NCI-H2227 treated with DMSO at 0.1 percent for 48 hours (cell line): Measurements from ENCODE around the gene CHRNB4.
A peak's percentile ranks its signal among the peaks of the same experiment; 100 is the strongest.

Experiments used
- DNase-seq: peaks from one replicate; lab custom pipeline; 2025; lab: John Stamatoyannopoulos, UW

CHRNB4 gene

DNA sequence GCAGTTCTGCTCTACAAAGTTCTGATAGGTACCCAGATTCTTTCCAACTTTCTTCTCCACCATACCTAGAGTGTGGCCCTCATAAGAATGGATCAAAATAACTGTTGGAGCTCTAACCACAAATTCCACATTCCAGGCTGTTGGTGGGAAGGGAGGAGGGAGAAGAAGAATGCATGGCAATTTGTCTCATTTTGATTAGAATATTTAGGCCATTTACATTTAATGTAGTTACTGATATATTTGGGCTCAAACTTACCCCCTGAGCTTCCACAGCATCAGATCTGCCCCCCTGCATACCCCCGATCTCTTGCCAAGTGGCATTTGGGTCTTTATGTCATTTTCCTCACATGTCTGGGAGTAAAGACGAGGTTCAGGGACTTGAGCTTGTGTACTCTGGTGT lies 7.7 kb downstream of the CHRNB4 start:
- no peak for DNase-seq

DNA sequence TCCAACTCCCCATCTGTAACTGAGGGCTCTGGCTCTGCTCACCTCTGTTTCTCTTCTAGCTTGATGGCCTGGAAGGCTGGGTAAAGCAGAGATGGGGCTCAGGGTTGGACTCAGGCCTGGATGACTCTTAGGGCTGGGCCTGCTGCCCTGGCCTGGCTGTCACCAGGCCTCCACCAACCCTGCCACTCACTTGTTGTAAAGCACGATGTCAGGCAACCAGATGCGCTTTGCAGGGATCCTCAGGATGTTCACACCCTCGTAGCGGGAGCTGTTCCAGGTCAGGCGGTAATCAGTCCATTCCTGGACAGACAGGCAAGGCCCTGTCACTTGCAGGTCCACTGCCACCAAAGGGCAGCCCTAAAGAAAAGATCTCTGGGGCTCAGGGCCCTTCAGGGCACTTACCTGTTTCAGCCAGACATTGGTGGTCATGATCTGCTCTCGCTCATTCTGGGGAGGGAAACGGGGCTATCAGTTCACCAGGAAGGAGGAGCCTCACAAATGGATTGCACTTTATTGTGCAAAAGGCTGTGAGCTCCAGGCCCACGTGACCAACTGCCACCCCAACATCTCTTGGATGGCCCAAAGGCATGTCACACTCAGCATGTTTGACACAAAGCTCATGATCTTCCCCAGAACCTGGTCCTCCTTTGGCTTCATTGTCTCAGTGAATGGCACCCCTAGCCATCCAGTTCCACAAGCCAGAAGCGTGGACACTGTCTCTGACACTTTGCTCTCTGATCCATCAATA lies 9.9 kb downstream of the CHRNB4 start:
- DNase-seq = no peak

DNA sequence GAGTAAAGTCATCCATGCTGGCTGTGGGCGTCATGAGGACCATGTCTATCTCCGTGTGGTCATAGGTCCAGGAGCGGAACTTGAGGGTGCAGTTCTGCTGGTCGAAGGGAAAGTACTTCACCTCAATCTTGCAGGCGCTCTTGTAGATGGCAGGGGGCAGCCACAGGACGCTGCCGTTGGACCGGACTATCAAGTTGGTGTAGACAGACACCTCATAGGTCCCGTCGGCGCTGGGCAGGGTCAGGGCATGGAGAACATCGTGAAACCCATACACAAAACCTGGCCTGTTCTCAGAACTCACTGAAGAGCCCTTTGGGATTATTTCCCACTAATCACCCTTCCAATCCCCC lies 11.3 kb downstream of the CHRNB4 start:
- no peak for DNase-seq

DNA sequence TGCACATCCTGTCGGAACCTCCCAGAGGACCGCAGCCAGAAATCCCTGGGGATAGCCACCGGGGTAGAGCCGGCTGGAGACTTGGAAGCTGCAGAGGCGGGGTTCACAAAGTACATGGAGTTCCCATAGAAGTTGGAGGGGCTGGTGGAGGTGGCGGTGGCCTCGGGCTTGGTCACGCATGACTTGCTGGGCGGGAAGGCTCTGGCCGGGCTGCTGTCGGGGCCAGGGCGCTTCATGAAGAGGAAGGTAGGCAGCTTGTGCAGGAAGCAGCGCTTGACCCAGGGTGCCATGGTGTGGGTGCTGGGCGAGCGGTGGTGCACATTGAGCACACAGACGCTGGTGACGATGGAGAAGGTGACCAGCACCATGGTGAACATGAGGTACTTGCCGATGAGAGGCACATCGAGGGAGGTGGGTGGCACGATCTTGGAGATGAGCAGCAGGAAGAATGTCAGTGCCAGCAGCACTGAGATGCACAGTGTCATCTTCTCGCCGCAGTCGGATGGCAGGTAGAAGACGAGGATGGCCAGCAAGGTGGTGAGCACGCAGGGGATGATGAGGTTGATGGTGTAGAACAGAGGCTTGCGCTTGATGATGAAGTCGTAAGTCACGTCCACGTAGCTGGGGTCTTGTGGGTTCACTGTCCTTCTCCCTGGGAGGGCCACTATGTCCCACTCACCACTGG lies 11.8 kb downstream of the CHRNB4 start:
- DNase-seq = no peak

DNA sequence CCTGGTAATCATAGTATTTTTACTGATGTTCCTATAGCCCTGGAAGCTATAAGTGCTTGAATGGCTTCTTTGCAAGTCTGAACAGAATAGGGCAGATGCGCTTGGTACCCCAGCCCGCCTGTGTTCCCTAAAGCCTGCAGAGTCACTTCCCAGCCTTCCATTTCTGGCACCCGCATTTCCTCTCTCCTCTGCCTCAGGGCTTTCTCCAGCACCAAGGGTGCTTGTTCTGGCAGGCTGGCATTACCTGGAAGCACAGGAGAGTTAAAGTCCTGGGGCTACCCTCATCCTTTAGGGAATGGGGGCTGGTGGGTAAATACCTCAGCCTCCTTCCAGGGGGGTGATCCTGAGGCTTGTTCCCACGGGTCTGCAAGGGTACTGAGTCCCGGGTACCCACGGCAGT lies 12.8 kb downstream of the CHRNB4 start:
- no peak for DNase-seq

DNA sequence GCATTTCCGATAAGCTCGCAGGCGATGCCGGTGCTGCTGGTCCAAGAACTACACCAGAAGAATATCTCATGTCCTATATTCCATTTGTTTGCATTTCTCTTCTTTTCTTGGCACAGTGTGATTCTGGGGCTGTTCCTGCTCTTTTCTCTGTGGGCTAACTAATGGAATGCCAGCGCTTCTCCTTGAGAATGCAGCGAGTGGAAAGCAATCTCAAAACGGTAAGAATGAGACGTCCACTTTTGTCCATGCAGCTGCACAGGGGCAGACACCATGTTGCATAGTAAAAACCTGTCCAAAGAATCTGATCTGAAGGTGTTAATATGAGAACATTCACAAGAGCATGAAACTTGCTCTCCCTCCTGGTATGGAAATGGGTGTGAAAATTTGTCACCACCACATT lies 13.7 kb downstream of the CHRNB4 start:
- DNase-seq = no peak

DNA sequence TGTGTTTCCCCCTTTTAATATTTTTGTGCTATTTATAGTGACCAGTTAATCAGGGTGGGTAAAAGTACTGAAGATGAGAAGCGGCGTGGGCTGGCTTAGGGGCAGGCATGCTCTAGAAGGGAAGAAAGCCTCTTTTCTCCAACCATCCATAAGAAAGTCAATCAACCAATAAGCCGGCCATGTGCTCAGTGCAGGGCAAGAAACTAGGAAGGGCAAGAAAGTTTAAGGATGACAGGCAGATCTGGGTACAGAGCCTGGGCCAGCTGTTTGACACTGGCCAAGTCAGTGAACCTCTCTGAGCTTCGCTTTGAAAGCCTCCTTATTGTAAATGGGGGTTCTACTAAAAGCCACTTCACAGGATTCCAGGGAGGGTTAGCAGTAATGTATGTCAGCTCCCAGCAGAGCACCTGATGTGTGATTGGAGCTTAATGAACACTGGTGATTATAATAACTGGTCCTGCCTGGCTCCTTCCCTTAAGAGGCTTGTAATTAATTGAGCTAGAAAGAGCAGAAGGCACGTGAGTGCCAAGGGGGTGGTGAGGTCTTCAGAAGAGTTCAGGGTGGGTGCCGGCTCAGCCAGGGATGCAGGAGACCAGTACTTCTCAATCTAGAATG lies 14.5 kb downstream of the CHRNB4 start:
- DNase-seq = no peak

DNA sequence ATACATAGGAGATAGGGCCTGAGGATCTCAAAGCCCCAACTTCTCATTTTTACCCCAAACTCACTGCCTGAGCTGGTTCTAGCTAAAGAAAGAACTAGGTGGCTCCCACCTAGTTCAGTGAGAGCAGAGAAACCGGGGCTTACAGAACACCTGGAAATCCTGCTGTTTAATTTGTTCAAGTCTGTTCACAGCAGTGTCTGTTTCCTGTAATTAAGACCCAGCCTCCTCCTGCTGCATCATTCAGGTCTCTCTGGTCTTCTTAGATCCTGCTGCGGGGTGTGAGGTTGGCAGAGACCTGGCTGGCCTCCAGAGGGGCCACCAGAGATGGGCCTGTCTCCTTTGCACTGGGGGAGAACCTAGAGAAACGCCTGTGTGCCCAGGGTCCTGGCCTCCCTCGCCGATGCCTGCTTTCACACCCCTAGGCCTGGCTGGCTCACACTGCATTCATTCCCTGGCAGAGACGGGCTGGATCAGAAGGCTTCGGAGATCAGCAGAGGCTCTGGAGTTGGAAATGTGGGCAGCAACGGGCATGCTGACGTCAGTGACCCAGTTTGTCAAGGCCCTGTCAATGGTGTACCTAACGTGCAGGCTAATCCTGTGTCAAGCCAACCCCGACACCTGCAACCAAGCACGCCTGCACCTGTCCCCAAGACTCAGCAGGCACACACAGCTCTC lies 15.3 kb downstream of the CHRNB4 start:
- no peak for DNase-seq

DNA sequence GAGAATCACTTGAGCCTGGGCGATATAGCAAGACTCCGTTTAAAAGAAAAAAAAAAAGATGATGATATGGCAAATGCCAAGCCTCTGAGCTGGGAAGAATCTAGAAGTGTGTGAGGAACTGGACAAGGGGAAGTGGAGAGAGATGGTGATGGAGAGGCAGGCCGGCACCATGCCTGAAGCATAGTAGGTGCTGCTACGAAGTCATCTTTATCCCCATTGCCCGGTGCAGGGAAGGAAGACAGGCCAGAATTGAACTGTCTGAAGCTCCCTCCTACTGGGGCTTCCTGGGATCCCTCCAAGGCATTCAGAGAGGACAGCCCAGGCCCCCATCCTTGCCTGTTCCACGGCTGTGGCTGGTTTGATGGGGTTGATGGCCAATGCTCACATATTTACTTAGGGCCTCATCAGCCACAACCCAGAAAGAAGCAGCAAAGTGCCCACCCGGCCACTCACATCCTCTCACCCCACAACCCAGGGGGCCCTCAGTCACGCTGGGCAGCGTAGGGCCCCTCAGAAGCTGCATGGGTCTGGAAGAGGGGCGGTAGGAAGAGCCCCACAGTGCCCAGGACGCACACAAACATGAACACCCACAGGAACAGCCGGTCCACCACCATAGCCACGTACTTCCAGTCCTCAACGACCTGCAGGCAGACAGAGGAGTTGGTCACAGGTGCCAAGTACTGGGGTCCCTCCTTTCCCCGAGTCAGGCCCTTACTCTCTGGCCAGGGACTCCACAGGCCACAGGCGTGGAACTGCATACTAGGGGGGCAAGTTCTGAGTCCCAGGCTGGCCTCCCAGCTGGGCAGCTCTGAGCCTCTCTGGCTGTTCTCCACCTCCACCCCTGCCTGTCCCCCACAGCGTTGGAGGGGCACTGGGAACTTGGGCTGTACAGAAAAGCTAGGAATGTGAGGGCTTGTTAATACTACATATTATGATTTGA lies 16.1 kb downstream of the CHRNB4 start:
- DNase-seq = no peak

DNA sequence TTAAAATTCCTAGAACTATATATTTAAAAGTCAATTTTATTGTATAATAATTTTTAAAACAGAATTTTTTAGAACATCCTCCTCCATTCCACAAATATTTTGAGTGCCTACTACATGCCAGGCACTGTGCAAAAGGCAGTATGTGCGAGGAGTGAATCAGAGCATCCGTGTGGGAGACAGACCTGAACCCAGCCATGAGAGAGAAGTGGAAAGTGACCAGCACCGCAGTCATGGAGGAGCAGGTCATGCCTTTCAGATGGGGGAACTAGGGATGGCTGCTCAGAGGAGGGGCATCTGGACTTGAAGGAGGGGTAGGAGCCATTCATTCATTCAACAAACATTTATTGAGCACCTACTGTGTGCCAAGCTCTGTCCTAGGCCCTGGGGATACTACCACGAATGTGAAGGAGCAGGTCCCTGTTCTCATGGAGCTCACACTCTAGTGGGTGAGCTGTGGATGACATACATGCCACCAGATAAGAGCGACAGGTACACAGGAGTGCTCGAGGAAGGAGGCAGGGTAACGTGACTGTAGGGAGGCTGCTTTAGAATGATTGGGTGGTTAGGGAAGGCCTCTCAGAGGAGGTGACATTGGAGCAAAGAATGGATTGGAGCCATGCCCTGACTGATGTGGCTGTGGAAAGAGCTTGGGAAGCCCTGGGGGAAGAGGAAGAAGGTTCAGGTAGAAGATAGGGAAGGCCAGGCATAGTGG lies 17.1 kb downstream of the CHRNB4 start:
- DNase-seq = no peak

DNA sequence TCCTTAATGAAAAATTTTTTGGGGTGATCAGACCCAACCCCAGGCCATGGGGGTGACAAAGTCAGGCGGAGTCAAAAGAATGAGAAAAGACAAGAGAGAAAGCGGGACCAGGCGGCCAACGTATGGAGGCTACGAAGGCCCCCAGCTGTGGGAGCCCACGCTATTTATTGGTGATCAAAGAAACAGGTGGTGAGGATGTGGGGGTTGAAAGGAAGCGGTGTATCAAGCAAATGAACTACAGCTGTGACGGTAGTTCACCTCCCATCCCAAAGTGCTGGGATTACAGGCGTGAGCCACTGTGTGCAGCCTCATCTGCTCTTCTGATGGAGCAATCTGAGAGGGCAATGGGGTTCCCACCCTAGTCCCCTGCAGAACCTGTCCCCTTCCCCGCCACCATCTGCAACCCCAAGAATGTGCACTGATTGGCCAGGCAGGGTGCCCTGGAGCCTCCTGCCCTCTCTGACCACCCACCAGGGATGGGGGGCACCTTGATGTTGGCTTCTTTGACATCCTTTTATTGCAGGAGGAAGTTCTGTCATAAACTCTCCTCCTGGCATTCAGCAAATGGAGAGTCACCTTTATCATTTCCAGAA lies 19.1 kb downstream of the CHRNB4 start:
- DNase-seq = no peak

DNA sequence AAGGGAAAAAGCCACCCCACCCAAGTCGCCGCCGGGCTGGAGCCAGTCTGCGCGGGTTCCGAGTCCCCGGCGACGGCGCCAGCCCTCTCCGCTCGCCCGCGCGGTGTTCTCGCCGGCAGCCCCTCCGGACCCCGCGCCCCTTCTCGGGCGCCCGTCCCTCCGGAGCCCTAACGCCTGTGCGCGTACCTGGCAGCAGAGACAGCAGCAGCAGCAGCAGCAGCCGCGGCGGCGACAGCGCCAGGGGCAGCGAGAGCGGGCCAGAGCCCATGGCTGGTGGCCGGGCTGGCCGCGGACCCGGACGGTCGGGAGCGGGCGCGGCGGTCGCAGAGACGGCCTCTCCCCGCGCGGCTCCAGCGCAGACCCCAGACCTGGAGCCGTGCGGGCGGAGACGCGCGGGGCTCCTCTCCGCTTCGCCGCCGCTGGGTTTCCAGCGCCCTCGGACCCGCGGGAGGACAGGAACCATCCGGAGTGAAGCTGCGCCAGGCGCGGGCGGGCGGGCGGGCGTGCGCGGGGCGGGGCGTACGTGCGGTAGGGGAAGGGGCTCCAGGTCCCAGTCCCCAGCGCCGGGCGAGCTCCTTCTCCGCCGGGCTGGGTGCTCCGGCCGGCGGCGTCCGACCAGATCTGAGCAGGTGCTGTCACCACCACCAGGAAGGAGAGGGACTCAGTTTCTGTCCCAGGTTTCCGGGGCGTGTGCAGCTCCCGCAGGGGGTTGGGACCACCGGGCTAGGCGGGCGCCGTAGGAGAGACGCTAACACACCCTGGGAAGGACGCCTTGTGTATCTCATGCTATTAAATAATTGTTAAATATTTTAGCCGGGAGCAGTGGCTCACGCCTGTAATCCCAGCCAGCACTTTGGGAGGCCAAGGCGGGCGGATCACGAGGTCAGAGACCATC lies 20.2 kb downstream of the CHRNB4 start, which contains the start of gene CHRNA3:
Gene CHRNA3 (minus strand): TSS at position 470 of the 895 bp plus-strand sequence. CDS start 202 bp downstream, at position 268.
- no peak for DNase-seq

DNA sequence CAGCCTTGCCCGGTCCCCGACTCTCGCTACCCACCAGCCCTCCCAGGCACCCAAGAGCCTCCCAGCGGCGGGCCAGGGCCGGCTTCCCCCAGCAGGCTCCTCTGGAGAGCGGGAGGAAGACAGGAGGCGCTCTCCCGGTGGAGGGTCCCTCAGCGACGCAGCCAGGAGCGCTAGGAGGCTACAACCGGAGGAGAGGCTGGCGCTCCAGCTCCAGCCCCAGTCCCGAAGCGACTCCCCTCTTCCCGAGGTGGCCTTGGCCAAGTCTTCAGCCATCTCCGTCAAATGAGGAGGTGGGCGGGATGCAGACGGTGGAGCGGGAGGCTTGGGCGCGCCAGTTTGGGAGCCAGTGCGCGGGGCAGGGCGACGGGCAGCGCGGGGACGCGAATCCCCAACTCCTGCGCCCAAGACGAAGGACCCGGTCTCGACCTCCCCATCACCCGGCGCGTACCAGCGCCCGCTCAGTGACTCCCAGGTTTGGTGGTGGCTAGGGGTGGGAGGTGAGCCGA lies 20.9 kb downstream of the CHRNB4 start:
- DNase-seq = no peak

DNA sequence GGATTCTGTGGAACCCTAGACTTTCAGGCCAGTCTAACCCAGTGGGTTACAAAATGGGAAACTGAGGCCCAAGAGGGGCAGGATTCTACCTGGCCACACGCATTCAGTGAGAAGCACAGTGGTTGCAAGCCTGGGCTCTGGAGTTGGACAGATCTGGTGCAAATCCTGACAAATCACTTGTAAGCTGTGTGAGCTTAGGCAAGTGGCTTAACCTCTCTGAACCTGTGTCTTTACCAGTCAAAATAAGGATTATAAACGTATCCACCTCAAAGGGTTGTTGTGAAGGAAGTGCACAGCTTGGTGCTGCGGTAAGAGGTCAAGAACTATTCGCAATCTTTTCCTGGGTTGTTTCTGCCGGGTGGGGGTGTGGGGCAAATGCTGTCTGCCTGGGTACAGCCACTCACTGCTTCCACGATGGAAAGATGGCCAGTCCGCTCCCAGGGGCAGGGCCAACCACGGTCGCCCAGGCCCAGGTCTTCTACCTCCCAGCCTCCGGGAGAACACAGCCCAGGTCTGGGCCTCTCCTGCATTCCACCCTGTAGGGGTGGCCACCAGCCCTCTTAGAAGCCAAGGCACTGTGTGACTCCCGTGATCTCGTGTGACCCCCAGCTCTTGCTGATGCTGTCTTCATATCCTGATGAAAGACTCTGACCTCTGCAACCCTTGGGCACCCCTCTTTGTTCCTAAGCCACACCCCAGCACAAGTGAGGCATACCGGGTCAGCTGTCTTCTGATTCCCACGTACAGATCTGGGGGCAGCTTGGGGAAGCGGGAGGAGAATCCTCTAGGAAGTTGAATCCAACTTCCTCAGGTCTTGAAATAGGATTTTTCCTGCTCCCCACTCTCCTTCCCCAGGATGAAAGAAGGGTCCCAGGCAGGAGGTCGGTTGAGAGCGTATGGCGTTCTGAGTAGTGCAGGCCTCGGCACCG lies 21.7 kb downstream of the CHRNB4 start:
- no peak for DNase-seq

DNA sequence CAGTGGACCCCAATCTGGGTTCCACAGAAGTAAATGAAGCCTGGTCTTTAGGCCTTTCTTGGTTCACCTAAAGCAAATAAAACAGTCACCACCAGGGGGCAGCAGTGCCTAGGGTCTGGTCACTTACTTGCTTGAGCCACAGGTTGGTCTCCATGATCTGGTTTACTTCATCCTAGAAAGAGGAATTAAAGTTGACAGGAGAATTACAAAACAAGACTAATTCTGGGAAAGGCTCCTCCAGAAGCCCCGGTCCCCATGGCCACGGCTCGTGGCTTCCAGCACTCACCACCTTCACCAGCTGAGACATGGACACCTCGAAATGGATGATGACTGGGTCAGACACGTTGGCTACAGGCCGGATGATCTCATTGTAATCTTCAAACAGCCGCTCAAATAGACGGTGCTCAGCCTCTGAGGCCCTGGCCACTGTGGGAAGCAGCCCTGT lies 22.5 kb downstream of the CHRNB4 start:
- peak; percentile 46 for DNase-seq

DNA sequence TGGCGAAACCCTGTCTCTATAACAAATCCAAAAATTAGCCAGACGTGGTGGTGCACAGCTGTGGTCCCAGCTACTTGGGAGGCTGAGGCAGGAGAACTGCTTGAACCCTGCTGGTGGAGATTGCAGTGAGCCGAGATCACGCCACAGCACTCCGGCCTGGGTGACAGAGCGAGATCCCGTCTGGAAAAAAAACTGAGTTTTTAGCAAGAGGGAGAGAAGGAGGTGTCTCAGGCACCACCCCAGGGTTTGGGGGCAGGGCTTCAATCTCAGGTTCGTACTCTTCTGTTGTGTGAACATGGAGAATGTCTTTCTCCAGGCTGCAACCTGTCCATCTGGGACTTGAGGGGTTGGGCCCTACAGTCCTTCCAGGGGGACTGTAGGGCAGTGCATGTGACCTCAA lies 22.9 kb downstream of the CHRNB4 start:
- DNase-seq = no peak

DNA sequence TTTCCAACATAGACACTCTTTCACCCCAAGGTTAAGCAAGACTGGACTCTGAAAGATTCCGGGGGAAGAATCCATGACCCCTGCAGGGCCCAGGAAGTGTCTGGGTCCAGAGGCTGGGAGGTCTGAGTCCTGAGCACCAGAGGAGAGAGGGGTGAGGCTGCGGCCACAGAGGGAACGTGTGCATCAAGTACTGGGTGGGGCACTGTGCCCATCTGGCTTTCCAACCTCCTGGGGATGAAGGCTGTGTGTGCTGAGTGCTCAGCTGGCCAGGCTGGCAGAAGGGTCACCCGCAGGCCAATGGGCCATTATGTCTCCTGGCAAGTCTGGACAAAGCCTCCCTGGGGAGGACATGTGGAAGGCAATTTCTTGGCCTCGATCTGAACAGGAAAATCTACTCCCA lies 23.5 kb downstream of the CHRNB4 start:
- no peak for DNase-seq

DNA sequence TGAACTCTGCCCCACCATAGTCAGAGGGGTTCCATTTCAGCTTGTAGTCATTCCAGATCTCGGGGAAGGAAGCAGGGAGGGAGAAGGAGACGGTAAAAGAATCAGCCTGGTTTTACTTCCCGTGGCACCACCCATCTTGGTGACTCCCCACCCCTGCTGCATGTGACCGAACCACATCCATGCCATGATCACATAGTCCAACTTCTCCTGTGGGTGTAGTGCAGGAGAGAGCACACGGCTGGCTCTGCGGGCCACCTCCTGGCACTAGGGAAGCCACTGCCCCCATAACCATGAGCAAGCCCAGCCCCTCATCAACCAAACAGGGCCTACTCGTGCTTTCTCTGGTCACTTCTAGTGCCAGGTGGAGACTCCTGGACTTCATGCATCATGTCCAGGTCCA lies 23.9 kb downstream of the CHRNB4 start:
- DNase-seq = no peak
